Measurements from ENCODE around the gene TARBP2.
"Not testable (repeated sequence)": the region's sequence is repeated elsewhere in the genome, so short reads cannot be mapped to it uniquely, and the experiment has no call there.

TARBP2 gene

DNA sequence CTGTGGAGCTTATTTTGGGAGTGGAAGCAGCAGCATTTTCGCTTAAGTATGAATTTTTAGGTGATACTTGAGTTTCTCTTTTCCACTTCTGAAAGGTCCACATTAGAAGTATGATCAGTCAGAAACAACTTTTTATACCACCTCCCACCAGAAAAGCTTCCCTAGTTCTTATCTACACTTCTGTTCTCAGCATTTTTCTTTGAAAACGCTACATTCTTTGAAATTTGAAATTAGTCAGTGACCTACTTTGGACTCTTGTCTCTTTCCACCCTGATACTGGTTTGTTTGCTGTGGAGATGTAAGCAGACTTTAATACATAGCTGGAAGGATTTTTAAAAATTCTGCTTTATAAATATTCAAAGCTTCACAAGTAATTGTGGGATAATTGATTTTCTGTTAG lies 27.0 kb upstream of the TARBP2 start:
- peaks cover 84 to 85% of the 10 kb centered on the region in 2 donors for H3K36me3 ChIP-seq (ENCODE audit: control insufficient read depth in 2 of 2, insufficient read depth in 2 of 2, low read length in 2 of 2)
- peak overlapping the region in 1 of 2 donors; percentile 43 for H3K27ac ChIP-seq (ENCODE audit: low read depth in 2 of 2, low read length in 2 of 2)
- H3K9me3 ChIP-seq (ENCODE audit: control insufficient read depth in 2 of 2, low read length in 2 of 2) = no peaks in the 10 kb centered on the region
- no peak overlapping the region for H3K9ac ChIP-seq (ENCODE audit: low read depth in 1 of 2, low read length in 2 of 2)
- H3K27me3 ChIP-seq (ENCODE audit: control insufficient read depth in 2 of 2, insufficient read depth in 2 of 2, low read length in 2 of 2) = no peaks in the 10 kb centered on the region
- H3K4me1 ChIP-seq (ENCODE audit: control insufficient read depth in 2 of 2, insufficient read depth in 2 of 2, low read length in 2 of 2) = peaks cover 6 to 12% of the 10 kb centered on the region in 2 donors
- H3K4me3 ChIP-seq (ENCODE audit: low read length in 2 of 2) = no peak overlapping the region

DNA sequence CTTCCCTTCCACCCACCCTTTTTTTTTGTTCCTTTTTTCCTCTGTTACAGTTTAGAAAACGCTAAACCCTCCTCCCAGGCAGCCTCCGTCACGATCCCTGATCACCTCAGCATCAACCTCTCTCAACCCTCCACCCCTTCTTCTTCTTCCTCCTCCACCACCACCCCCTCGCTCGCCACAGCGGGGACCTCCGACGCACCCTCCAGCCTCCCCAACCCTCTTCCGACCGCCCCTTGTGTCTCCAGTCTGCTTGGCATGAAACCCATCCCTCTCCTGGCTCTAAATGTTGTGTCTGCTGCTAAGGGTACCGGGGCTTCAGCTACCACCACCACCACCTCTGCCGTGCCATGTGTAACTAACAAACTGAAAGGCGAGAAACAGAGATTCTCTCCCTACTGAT lies 26.3 kb upstream of the TARBP2 start:
- peaks cover 83 to 86% of the 10 kb centered on the region in 2 donors for H3K36me3 ChIP-seq (ENCODE audit: control insufficient read depth in 2 of 2, insufficient read depth in 2 of 2, low read length in 2 of 2)
- peaks cover 6 to 12% of the 10 kb centered on the region in 2 donors for H3K4me1 ChIP-seq (ENCODE audit: control insufficient read depth in 2 of 2, insufficient read depth in 2 of 2, low read length in 2 of 2)
- no peak overlapping the region for H3K4me3 ChIP-seq (ENCODE audit: low read length in 2 of 2)
- H3K9me3 ChIP-seq (ENCODE audit: control insufficient read depth in 2 of 2, low read length in 2 of 2) = no peaks in the 10 kb centered on the region
- H3K27ac ChIP-seq (ENCODE audit: low read depth in 2 of 2, low read length in 2 of 2) = peak overlapping the region in 1 of 2 donors; percentile 45
- H3K9ac ChIP-seq (ENCODE audit: low read depth in 1 of 2, low read length in 2 of 2) = no peak overlapping the region
- H3K27me3 ChIP-seq (ENCODE audit: control insufficient read depth in 2 of 2, insufficient read depth in 2 of 2, low read length in 2 of 2) = no peaks in the 10 kb centered on the region

DNA sequence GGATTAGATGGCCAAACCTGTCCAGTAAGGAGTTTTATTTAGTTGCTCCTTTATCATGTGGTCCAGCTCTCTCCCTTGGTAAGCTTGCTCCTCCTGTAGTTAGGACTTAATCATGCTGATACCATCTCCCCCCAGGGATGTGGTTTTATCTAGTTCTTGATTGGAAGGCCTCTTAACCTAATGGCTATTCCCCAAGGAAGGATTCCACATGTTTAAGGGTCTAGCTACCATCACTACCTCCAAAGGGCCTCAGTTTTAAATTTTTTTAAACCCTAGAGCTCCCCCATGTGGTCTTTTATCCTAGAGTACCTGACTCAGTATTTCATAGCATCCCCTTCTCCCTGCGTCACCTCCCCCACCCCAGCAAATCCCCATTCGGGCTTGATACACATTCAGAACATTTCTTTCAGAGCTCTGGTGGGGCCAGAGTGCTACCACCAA lies 24.3 kb upstream of the TARBP2 start:
- Histone ChIP-seq H3K9ac (ENCODE audit: low read depth in 1 of 2, low read length in 2 of 2) (no peak overlapping the region), H3K4me1 (ENCODE audit: control insufficient read depth in 2 of 2, insufficient read depth in 2 of 2, low read length in 2 of 2) (peaks cover 6 to 12% of the 10 kb centered on the region in 2 donors), H3K4me3 (ENCODE audit: low read length in 2 of 2) (no peak overlapping the region), H3K27ac (ENCODE audit: low read depth in 2 of 2, low read length in 2 of 2) (no peak overlapping the region), H3K36me3 (ENCODE audit: control insufficient read depth in 2 of 2, insufficient read depth in 2 of 2, low read length in 2 of 2) (peaks cover 79 to 81% of the 10 kb centered on the region in 2 donors), H3K9me3 (ENCODE audit: control insufficient read depth in 2 of 2, low read length in 2 of 2) (no peaks in the 10 kb centered on the region), H3K27me3 (ENCODE audit: control insufficient read depth in 2 of 2, insufficient read depth in 2 of 2, low read length in 2 of 2) (no peaks in the 10 kb centered on the region)

DNA sequence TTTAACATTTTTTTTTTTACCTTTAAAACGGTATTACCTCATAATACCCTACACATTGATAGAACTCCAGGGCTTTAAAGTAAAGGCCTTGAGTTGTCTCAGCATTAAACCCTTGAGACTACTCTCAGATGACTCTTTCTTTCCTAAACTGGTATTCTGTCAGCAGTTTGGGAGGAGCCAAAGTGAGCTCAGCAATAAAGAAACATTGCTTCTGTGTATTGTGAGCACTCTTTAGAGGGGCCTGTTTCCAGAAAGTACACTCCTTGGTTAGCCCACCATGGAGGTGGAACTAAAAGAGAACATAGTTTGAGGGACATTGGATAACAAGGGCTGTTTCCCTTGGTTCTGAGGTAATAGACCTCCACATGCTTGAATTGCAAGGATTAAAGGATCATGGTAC lies 22.2 kb upstream of the TARBP2 start:
- H3K9me3 ChIP-seq (ENCODE audit: control insufficient read depth in 2 of 2, low read length in 2 of 2) = no peaks in the 10 kb centered on the region
- no peak overlapping the region for H3K4me3 ChIP-seq (ENCODE audit: low read length in 2 of 2)
- peaks cover 8 to 27% of the 10 kb centered on the region in 2 donors for H3K4me1 ChIP-seq (ENCODE audit: control insufficient read depth in 2 of 2, insufficient read depth in 2 of 2, low read length in 2 of 2)
- H3K27me3 ChIP-seq (ENCODE audit: control insufficient read depth in 2 of 2, insufficient read depth in 2 of 2, low read length in 2 of 2) = no peaks in the 10 kb centered on the region
- no peak overlapping the region for H3K27ac ChIP-seq (ENCODE audit: low read depth in 2 of 2, low read length in 2 of 2)
- H3K9ac ChIP-seq (ENCODE audit: low read depth in 1 of 2, low read length in 2 of 2) = no peak overlapping the region
- peaks cover 77 to 84% of the 10 kb centered on the region in 2 donors for H3K36me3 ChIP-seq (ENCODE audit: control insufficient read depth in 2 of 2, insufficient read depth in 2 of 2, low read length in 2 of 2)

DNA sequence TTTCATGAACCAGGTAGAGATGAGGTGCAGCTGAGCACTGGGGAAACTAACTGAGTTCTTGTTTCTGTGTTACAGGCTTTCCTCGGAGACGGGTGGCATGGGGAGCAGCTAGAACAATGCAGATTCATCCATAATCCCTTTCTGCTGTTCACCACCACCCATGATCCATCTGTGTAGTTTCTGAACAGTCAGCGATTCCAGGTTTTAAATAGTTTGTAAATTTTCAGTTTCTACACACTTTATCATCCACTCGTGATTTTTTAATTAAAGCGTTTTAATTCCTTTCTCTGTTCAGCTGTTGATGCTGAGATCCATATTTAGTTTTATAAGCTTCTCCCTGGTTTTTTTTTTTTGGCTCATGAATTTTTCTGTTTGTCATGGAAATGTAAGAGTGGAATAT lies 21.8 kb upstream of the TARBP2 start:
- Histone ChIP-seq H3K4me1 (ENCODE audit: control insufficient read depth in 2 of 2, insufficient read depth in 2 of 2, low read length in 2 of 2) (peaks cover 7 to 28% of the 10 kb centered on the region in 2 donors), H3K9me3 (ENCODE audit: control insufficient read depth in 2 of 2, low read length in 2 of 2) (no peaks in the 10 kb centered on the region), H3K36me3 (ENCODE audit: control insufficient read depth in 2 of 2, insufficient read depth in 2 of 2, low read length in 2 of 2) (peaks cover 72 to 84% of the 10 kb centered on the region in 2 donors), H3K27ac (ENCODE audit: low read depth in 2 of 2, low read length in 2 of 2) (no peak overlapping the region), H3K9ac (ENCODE audit: low read depth in 1 of 2, low read length in 2 of 2) (no peak overlapping the region), H3K27me3 (ENCODE audit: control insufficient read depth in 2 of 2, insufficient read depth in 2 of 2, low read length in 2 of 2) (no peaks in the 10 kb centered on the region), H3K4me3 (ENCODE audit: low read length in 2 of 2) (no peak overlapping the region)

DNA sequence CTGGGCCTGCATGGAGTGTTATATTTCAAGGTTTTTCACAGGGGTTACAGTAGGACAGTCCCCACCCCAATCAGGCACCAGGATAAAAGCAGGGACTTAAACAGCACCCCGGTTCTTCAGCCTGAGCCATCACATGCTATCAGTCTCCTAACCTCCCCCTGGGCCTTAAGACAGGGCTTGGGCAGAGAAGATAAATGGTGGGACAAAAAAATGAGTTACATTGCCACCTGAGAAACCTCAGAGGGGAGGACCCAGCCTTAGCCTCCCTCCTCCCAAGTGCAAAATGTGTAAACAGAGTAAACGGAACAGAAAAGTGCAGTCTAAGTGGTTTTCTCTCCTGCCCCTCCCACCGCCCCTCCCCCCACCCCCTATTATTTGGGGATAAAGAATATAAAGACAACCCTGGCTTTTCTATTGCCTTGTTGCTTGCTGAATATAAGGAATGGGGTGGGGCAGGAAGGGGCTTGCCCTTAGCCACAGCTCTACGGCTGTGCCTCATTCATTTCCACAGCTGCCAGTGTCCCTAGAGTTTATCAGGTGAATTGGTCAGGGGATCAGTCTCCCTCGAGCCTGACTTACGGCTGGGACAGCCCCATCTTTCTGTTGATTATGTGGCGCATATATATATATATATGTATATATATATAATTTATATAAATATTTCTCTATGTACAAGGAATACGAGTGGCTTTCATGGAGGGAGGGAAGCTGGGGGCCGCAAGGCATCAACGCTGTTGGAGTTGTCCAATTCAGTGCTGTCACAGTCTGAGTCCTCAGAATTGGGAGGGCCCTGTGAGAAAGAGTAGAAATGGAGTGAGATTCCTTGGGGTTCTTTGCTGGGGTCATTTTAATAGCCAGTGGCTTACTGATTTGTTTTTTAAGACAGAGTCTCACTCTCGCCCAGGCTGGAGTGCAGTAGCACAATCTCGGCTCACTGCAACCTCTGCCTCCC lies 20.3 kb upstream of the TARBP2 start:
- H3K4me3 ChIP-seq (ENCODE audit: low read length in 2 of 2) = no peak overlapping the region
- H3K9me3 ChIP-seq (ENCODE audit: control insufficient read depth in 2 of 2, low read length in 2 of 2) = no peaks in the 10 kb centered on the region
- H3K27ac ChIP-seq (ENCODE audit: low read depth in 2 of 2, low read length in 2 of 2) = no peak overlapping the region
- no peak overlapping the region for H3K9ac ChIP-seq (ENCODE audit: low read depth in 1 of 2, low read length in 2 of 2)
- peaks cover 63 to 76% of the 10 kb centered on the region in 2 donors for H3K36me3 ChIP-seq (ENCODE audit: control insufficient read depth in 2 of 2, insufficient read depth in 2 of 2, low read length in 2 of 2)
- peaks cover 6 to 23% of the 10 kb centered on the region in 2 donors for H3K4me1 ChIP-seq (ENCODE audit: control insufficient read depth in 2 of 2, insufficient read depth in 2 of 2, low read length in 2 of 2)
- no peaks in the 10 kb centered on the region for H3K27me3 ChIP-seq (ENCODE audit: control insufficient read depth in 2 of 2, insufficient read depth in 2 of 2, low read length in 2 of 2)

DNA sequence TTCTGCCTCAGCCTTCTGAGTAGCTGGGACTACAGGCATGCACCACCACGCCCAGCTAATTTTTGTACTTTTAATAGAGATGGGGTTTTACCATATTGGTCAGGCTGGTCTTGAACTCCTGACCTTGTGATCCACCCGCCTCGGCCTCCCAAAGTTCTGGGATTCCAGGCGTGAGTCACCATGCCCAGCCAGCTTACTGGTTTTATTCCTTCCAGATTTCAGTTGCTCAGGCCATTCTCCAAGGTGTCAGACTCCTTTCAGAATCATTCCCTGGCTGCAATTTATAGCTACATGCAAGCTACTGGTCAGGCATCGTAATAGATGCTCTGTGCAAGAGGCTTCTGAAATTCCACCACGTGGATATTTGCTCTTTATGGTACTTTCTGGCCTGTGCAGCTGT lies 19.6 kb upstream of the TARBP2 start:
- not testable (repeated sequence) for H3K27ac ChIP-seq (ENCODE audit: low read depth in 2 of 2, low read length in 2 of 2); H3K9ac ChIP-seq (ENCODE audit: low read depth in 1 of 2, low read length in 2 of 2); H3K27me3 ChIP-seq (ENCODE audit: control insufficient read depth in 2 of 2, insufficient read depth in 2 of 2, low read length in 2 of 2); H3K4me3 ChIP-seq (ENCODE audit: low read length in 2 of 2); H3K9me3 ChIP-seq (ENCODE audit: control insufficient read depth in 2 of 2, low read length in 2 of 2)
- peaks cover 62 to 75% of the 10 kb centered on the region in 2 donors for H3K36me3 ChIP-seq (ENCODE audit: control insufficient read depth in 2 of 2, insufficient read depth in 2 of 2, low read length in 2 of 2)
- H3K4me1 ChIP-seq (ENCODE audit: control insufficient read depth in 2 of 2, insufficient read depth in 2 of 2, low read length in 2 of 2) = peaks cover 4 to 23% of the 10 kb centered on the region in 2 donors

DNA sequence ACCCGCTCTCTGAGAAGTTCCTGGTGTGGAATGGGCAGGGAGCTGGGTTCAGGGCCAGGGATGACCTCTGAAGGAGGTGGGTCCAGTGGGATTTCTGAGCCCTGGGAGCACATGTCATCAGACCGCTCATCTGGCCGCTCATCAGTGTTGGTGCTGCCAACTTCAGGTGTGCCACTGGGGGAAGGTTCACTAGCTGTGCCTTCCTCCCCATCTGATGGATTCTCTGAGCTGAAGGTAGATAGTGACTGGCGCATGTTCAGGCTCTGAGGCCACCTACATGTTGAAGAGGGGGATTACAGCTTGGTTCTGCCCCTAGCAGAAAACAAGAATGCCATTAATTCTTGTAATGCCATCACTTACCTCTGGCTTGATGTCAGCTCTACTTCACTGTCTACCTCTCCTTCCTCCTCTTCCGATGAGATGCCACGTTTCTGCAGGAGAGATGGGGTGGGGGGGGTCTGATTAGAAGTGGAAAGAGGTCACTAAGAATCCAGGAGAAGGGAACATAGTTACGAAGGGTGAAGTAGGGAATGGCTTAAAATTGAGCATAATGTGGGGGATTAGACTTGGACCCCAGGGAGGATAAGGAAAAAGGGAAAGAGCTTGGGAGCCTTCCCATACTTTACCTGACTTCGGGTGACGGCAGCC lies 19.0 kb upstream of the TARBP2 start:
- Histone ChIP-seq H3K36me3 (ENCODE audit: control insufficient read depth in 2 of 2, insufficient read depth in 2 of 2, low read length in 2 of 2) (peaks cover 61 to 71% of the 10 kb centered on the region in 2 donors), H3K4me3 (ENCODE audit: low read length in 2 of 2) (no peak overlapping the region), H3K27ac (ENCODE audit: low read depth in 2 of 2, low read length in 2 of 2) (no peak overlapping the region), H3K9me3 (ENCODE audit: control insufficient read depth in 2 of 2, low read length in 2 of 2) (no peaks in the 10 kb centered on the region), H3K27me3 (ENCODE audit: control insufficient read depth in 2 of 2, insufficient read depth in 2 of 2, low read length in 2 of 2) (no peaks in the 10 kb centered on the region), H3K4me1 (ENCODE audit: control insufficient read depth in 2 of 2, insufficient read depth in 2 of 2, low read length in 2 of 2) (peaks cover 4 to 23% of the 10 kb centered on the region in 2 donors), H3K9ac (ENCODE audit: low read depth in 1 of 2, low read length in 2 of 2) (no peak overlapping the region)

DNA sequence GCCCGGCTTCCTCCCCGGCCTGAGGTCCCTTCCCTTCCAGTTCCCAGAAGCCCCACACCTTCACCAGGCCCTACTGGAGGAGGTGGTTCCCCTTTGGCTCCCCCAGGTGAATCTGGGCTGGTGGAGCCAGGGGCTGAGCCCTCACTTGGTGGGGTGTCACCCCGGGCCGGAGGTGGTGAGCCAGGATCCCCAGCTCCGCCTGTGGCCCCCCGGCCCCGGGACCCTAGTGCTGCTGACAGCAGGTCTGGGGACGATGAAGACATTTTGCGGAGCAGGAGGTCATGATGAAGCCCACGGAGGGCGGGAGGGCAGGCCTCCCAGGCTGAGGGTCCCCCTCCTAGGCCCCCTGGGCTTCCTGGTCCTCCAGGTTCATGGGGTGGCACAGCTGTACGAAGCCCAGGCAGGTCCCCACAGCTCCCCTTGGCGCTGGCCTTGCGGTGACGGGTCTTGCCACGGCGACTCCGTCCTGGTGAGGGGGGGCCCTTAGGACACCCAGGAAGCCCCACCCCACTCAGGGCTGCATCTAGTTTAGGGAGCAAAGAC lies 18.4 kb upstream of the TARBP2 start:
- Histone ChIP-seq H3K36me3 (ENCODE audit: control insufficient read depth in 2 of 2, insufficient read depth in 2 of 2, low read length in 2 of 2) (peaks cover 59 to 69% of the 10 kb centered on the region in 2 donors), H3K27ac (ENCODE audit: low read depth in 2 of 2, low read length in 2 of 2) (peak overlapping the region in 1 of 2 donors; percentile 63), H3K4me3 (ENCODE audit: low read length in 2 of 2) (no peak overlapping the region), H3K9ac (ENCODE audit: low read depth in 1 of 2, low read length in 2 of 2) (no peak overlapping the region), H3K27me3 (ENCODE audit: control insufficient read depth in 2 of 2, insufficient read depth in 2 of 2, low read length in 2 of 2) (no peaks in the 10 kb centered on the region), H3K4me1 (ENCODE audit: control insufficient read depth in 2 of 2, insufficient read depth in 2 of 2, low read length in 2 of 2) (peaks cover 4 to 23% of the 10 kb centered on the region in 2 donors), H3K9me3 (ENCODE audit: control insufficient read depth in 2 of 2, low read length in 2 of 2) (no peaks in the 10 kb centered on the region)
